Stomach (tissue), 4 donors: ENCODE data around the gene STMN1.

Source experiments
- EP300 ChIP-seq: sonication (generic); formaldehyde crosslinking; IDR thresholded peaks from one replicate; pipeline ENCODE4 v1.6.1; 2017; ENCODE audit warnings: antibody characterized with exemption
- POLR2A ChIP-seq, 4 donors: fragments of 450-650 bp; IDR thresholded peaks; one replicate each; pipeline ENCODE4 v1.6.1; 2016; ENCODE audit warnings: antibody characterized with exemption in 4 of 4, control low read depth in 2 of 4, mild to moderate bottlenecking in 1 of 4, moderate library complexity in 1 of 4
- POLR2AphosphoS5 ChIP-seq, 3 donors: sonication (generic); formaldehyde crosslinking; IDR thresholded peaks; one replicate each; pipeline ENCODE4 v1.6.1; 2016; ENCODE audit warnings: antibody characterized with exemption in 3 of 3
- TF ChIP-seq, protein P1 (sequence below), 7 experiments: fragments of 450-650 bp in 4 of 7; fragments of 200-600 bp in 3 of 7; sonication (generic) in 3 of 7; IDR thresholded peaks; one replicate each; pipeline ENCODE4 v1.5.1; 2016 to 2019; ENCODE audit warnings: antibody characterized with exemption in 7 of 7, control low read depth in 2 of 7, mild to moderate bottlenecking in 1 of 7

DNA sequence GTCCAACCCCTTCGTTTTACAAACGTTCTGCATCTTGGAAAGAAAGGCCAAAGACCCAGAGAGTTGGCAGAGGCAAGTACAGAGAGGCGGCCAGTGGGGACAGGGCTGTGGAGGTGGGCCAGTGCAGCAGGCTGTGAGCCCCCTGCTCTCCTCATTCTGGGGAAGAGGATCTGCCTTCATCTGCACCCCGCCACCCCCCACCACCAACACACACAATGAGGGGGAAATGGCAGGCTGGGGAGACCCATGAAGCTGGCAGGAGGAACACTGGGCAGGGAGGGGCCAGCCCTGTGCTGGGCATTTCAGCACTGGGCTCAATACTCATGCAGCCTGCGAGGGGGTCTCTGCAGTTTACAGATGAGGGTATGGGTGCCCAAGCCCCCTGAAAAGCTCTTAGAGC, 14.6 kb downstream of the STMN1 start:
- TF ChIP-seq, protein P1, sequence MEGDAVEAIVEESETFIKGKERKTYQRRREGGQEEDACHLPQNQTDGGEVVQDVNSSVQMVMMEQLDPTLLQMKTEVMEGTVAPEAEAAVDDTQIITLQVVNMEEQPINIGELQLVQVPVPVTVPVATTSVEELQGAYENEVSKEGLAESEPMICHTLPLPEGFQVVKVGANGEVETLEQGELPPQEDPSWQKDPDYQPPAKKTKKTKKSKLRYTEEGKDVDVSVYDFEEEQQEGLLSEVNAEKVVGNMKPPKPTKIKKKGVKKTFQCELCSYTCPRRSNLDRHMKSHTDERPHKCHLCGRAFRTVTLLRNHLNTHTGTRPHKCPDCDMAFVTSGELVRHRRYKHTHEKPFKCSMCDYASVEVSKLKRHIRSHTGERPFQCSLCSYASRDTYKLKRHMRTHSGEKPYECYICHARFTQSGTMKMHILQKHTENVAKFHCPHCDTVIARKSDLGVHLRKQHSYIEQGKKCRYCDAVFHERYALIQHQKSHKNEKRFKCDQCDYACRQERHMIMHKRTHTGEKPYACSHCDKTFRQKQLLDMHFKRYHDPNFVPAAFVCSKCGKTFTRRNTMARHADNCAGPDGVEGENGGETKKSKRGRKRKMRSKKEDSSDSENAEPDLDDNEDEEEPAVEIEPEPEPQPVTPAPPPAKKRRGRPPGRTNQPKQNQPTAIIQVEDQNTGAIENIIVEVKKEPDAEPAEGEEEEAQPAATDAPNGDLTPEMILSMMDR (IDR thresholded peaks at IDR 0.05) = no peak
- TF ChIP-seq POLR2AphosphoS5 (IDR thresholded peaks at IDR 0.05) = no peak
- no peak for TF ChIP-seq EP300
- TF ChIP-seq POLR2A (IDR thresholded peaks at IDR 0.05) = no peak
